H1 (cell line): ENCODE data around the gene SCARB1. TPM values are rescaled to one million over a fixed set of nuclear protein-coding genes. Genes with fewer than 3 reads are reported as not detected.

ENCODE experiments used
- CEBPB ChIP-seq: IDR thresholded peaks from 2 replicates; pipeline ENCODE4 v1.6.1; 2012; ENCODE audit warnings: low read depth, low read length
- EGR1 ChIP-seq: IDR thresholded peaks from 2 replicates; pipeline ENCODE4 v1.6.1; 2011; ENCODE audit warnings: low read depth, low read length, borderline replicate concordance
- HDAC2 ChIP-seq, 2 experiments: fragments of 300-600 bp in 1 of 2; sonication (generic) in 1 of 2; IDR thresholded peaks; 2 replicates each; pipeline ENCODE4 v1.6.1; 2011 to 2012; ENCODE audit warnings: low read depth in 2 of 2, low read length in 2 of 2, mild to moderate bottlenecking in 2 of 2, moderate library complexity in 2 of 2, borderline replicate concordance in 1 of 2, inconsistent platforms in 1 of 2
- KDM5A ChIP-seq: fragments of 200-600 bp; IDR thresholded peaks from 2 replicates; pipeline ENCODE4 v1.7.1; 2012; ENCODE audit warnings: mild to moderate bottlenecking, low read length, inconsistent platforms, mixed read lengths
- POU5F1 ChIP-seq: IDR thresholded peaks from 2 replicates; pipeline ENCODE4 v1.6.1; 2011; ENCODE audit warnings: low read depth, mild to moderate bottlenecking, low read length, moderate library complexity
- RBBP5 ChIP-seq: IDR thresholded peaks from 2 replicates; pipeline ENCODE4 v1.7.1; 2012; ENCODE audit warnings: low read depth, mild to moderate bottlenecking, inconsistent platforms, low read length, moderate library complexity, borderline replicate concordance
- SIX5 ChIP-seq: IDR thresholded peaks from 2 replicates; pipeline ENCODE4 v1.6.1; 2011; ENCODE audit warnings: mild to moderate bottlenecking, low read depth, low read length
- SP1 ChIP-seq: IDR thresholded peaks from 2 replicates; pipeline ENCODE4 v1.6.1; 2011; ENCODE audit warnings: low read depth, low read length
- TAF1 ChIP-seq: IDR thresholded peaks from 2 replicates; pipeline ENCODE4 v1.6.1; 2011; ENCODE audit warnings: mild to moderate bottlenecking, low read depth, low read length
- TCF12 ChIP-seq: IDR thresholded peaks from 2 replicates; pipeline ENCODE4 v1.6.1; 2011; ENCODE audit warnings: low read depth, mild to moderate bottlenecking, low read length
- polyA plus RNA-seq, 7 experiments: library from polyadenylated mRNA; depleted of rRNA in 3 of 7; stranded (reverse) in 5 of 7; unstranded in 2 of 7; fragments of >200 nt in 5 of 7; fragments of 200-250 nt in 2 of 7; gene quantifications; 1 replicate in 5 of 7; 2 replicates in 1 of 7; 4 replicates in 1 of 7; pipeline versions ENCODE4 v1.2.1 to v1.2.3, GENCODE V29; 2011 to 2013; ENCODE audit warnings: missing spikeins in 2 of 7, mixed read lengths in 2 of 7
- total RNA-seq: library from RNA; stranded (reverse); fragmentation: NEBNext Ultra II Directional; extraction: Animal tissue kit (Norgen Biotek cat#: 25700); gene quantifications from 2 replicates; pipeline ENCODE4 v1.2.1, GENCODE V29; 2021
- TF ChIP-seq, protein P1 (sequence below): IDR thresholded peaks from 2 replicates; pipeline ENCODE4 v1.6.1; 2012; ENCODE audit warnings: inconsistent platforms
- TF ChIP-seq, protein P2 (sequence below): IDR thresholded peaks from 2 replicates; pipeline ENCODE4 v1.6.1; 2012; ENCODE audit warnings: low read length, inconsistent platforms

Gene SCARB1
- total and polyA plus RNA-seq, 2 of the 8 experiments (the other 6 are each of a cell fraction or from before 2014, with no cell fraction given): 45.3 to 57.1 TPM

DNA sequence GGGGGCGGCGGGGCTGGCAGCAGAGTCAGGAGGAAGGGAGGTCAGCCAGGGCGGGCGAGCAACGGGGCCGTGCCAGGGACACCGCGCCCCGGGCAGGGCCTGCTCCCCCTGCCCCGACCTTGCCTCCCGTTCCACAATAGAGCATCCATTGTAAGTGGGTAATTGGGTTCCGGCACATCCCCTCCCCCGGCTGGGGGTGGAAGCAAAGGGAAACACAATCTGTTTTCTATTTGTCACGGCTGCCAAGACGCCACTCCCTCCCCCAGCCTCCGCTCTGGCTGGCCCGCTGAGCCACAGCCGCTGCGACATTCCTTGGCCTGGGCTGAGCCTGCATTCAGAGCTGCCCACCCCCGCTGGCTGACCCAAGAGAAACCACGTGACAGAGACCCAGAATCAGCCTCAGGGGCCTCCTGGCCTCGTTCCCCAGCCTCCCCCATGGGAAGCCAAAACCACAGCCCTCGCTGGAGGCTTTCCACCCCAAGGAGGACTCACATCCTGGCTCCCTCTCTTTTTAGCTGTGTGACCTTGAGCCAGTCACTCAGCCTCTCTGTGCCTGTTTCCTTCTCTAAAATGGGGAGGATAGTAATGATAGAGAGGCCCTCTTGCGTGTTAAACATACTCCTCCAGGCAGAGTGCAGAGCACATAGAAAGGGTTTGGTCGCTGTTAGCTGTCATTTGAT is 117.6 kb downstream of the SCARB1 start (continued):
- TF ChIP-seq, protein P1, sequence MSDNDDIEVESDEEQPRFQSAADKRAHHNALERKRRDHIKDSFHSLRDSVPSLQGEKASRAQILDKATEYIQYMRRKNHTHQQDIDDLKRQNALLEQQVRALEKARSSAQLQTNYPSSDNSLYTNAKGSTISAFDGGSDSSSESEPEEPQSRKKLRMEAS: peak; percentile 81
- TF ChIP-seq TCF12 (peak; percentile 65; the same call in 1 of the 2 replicates), EGR1 (no peak; the same call in 1 of the 2 replicates), KDM5A (no peak), CEBPB (no peak), HDAC2 (IDR thresholded peaks at IDR 0.05; ENCODE audit: borderline replicate concordance in 1 of 2, low read depth in 2 of 2, low read length in 2 of 2) (peak in 1 of 2 experiments; percentile 95; a peak in 1 of 4 replicates), POU5F1 (no peak), SP1 (0 out of 2 replicates have a peak, but pooled peaks have one; percentile 72), SIX5 (no peak), TAF1 (peak; percentile 40; the same call in 1 of the 2 replicates), RBBP5 (peak; percentile 92; the same call in 1 of the 2 replicates)
- TF ChIP-seq, protein P2, sequence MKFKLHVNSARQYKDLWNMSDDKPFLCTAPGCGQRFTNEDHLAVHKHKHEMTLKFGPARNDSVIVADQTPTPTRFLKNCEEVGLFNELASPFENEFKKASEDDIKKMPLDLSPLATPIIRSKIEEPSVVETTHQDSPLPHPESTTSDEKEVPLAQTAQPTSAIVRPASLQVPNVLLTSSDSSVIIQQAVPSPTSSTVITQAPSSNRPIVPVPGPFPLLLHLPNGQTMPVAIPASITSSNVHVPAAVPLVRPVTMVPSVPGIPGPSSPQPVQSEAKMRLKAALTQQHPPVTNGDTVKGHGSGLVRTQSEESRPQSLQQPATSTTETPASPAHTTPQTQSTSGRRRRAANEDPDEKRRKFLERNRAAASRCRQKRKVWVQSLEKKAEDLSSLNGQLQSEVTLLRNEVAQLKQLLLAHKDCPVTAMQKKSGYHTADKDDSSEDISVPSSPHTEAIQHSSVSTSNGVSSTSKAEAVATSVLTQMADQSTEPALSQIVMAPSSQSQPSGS: 0 out of 2 replicates have a peak, but pooled peaks have one; percentile 70
